GM19395 (cell line): ENCODE results near the gene PTGDS.

Experiments
- ATAC-seq: cut with Tn5 transposase; IDR thresholded peaks from one replicate; pipeline ENCODE4 v1.9.1; 2021; ENCODE audit warnings: mild to moderate bottlenecking, moderate library complexity; ENCODE audit not compliant: unreplicated experiment

Gene PTGDS

DNA sequence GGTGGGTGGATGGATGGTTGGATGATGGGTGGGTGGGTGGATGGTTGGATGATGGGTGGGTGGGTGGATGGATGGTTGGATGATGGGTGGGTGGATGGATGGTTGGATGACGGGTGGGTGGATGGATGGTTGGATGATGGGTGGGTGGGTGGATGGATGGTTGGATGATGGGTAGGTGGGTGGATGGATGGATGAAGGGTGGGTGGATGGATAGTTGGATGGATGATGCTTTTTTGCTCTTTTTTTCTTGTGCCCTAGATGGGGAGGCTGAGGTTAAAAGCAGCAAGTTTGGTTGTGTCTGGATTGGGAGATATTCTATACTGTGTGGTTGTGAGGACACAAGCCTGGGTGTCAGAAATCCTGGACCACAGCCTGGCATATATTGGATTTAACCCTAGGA is 19.8 kb upstream of the PTGDS start:
- ATAC-seq: no peak

DNA sequence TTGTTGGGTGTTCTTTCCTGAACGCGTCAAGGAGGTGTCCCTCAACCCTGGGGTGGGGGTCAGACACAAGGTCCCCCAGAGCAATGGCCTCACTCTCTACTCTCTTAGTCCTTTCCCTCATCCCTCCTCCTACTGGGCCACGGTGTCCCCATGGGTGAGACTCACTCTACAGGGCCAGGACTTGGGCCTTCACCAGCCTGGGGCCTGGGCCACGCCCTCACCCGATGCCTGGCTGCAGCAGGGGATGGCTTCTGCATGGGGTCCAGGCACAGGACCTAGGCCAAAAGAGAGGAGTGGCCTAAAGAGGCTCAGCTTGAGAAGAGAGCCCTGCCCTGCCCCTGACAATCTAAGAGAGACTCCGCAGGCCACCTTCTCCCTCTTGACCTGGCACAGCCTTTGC is 19.4 kb upstream of the PTGDS start:
- no peak for ATAC-seq

DNA sequence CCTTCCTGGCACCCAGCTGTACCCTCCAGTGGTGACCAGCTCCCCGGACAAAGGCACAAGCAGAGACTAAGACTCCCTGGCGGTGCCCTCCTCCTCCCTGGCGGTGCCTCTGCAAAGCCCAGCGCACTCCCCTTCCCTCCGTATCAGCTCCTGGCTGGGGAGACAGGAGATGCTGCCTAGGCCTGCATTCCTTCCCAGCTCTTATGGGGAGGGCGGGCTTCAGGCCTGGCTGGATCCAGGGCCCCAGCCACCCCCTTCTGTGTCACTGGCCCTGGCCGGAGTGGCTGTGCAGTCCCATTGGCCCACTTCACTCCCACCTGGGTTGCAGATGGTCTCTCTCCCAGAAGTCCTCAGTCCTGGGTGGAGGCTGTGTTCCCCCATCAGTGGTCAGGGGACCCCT is 18.8 kb upstream of the PTGDS start:
- no peak for ATAC-seq

DNA sequence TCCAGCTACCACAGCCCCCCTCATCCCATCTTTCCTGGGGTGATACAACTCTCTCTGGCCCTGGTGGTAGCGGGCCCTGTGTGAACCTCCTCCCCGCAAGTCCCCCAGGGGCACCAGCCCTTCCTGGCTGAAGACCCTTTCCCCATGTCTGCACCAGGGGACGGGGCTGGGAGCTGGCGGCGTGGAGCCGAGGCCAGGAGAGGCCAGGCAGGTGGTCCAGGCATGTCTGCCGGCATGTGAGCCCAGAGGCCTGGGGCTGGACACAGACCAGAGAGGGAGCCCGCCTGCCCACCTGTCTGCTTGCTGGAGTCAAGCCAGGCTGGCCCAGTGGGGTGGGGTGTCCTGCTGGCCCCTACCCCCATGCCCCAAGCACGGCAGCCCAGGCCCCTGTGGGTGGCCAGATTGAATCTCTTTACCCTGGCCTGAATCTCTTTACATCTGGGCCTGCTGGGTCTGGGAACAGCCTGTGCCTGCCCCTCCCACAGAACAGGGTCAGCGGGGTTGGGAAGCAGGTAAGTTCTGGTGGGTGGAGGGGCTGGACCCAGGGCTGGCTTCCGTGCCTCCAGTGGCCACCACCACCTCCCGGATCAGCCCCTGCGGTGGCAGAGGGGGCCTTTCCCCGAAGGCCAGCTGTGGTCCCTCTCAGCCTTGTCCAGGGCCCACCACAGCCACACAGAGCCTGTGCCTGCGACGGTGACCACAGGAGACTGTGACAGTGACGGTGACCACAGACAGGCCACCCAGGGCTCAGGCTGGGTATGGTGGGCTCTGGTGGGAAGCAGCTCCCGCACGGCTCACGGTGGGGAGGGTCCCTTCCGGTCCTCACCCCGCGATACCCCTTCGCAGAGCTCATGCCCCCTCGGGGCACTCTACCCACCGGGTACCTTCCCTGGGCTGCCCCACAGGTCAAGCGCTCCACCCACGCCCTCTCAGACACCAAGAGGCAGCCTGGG is 18.1 kb upstream of the PTGDS start:
- no peak for ATAC-seq

DNA sequence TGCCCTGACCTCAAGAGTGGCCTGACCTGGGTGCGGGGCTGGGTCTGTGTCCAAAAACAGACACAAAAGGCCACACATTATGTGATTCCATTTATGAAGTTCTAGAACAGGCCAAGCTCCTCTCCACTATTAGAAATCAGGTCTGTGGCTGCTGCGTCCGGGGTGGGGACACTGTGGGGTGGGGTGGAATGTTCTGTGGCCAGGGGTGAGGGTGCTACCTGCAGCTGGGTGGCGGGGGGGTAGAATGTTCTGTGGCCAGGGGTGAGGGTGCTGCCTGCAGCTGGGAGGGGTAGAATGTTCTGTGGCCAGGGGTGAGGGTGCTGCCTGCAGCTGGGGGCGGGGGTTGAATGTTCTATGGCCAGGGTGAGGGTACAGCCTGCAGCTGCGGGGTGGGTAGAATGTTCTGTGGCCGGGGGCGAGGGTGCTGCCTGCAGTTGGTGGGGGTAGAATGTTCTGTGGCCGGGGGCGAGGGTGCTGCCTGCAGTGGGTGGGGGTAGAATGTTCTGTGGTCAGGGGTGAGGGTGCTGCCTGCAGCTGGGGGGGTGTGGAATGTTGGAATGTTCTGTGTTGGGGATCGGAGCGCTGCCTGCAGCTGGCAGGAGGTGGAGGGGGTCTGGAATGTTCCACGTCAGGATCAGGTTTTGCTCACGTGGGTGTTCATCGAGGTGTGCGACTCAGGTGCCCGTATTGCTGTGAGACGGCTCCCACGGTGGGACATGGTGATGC is 16.9 kb upstream of the PTGDS start:
- no peak for ATAC-seq

DNA sequence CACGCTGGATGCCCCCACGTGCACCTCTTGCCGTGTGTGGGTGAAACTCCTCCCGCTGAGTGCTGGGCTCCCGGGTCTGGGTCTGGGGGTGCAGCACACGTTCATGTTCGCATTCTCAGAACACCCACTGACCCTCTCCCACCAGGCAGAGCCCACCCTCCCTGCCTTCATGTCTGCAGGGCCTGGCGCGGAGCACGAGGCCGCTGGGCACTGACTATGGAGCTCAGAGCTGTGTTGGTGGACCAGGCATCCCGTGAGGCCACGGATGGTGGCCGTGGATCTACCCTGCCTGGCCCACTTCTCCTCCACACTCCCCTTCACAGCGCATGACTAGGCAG is 16.4 kb upstream of the PTGDS start:
- no peak for ATAC-seq

DNA sequence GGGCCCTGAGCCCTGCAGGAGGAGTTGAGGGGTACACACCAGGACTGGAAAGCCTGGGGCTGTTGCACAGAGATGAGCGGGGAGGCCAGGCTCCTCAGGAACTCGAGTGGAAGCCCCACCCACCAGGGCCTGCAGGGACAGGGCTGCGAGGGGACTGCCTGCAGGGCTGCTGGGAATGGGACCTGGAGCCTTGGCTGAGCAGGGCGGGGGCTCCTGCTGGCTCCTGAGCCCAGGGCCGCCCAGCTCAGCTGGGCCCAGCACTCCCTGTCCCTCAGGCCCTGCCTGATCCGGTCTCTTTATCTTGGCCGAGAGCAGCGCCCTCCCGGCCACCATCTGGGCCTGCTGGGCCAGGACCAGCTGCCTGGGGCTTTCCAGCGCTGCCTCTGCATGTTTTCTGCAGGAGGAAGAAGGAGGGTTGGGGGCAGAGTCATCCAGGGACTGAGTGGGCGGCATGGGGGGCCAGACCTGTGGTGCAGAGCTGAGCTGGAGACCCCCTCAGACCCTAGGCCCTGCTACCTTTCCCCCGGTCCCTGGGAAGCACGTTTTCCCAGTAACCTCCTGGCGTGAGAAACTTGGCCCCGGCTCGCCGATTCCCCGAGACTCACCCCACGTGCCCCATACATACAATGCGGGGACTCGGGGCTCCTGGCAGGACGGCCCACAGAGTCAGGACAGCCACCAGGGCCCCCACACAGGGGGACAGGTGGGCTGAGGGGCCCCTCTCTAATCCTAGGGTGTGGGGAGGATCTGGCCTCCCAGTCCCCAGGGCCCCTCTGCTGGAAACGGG is 15.8 kb upstream of the PTGDS start:
- ATAC-seq: no peak

DNA sequence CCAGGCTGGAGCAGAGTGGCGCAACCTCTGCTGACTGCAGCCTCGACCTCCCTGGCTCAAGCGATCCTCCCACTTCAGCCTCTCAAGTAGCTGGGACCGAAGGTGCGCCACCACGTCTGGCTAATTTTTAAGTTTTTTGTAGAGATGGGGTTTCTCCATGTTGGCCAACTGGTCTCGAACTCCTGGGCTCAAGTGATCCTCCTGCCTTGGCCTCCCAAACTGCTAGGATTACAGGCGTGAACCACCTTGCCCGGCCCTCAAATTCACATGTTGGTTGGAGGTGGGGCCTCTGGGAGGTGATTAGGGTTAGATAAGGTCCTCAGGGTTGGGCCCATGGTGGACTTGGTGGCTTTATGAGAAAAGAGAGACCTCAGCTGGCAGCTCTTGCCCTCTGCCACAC is 15.1 kb upstream of the PTGDS start:
- ATAC-seq: no peak

DNA sequence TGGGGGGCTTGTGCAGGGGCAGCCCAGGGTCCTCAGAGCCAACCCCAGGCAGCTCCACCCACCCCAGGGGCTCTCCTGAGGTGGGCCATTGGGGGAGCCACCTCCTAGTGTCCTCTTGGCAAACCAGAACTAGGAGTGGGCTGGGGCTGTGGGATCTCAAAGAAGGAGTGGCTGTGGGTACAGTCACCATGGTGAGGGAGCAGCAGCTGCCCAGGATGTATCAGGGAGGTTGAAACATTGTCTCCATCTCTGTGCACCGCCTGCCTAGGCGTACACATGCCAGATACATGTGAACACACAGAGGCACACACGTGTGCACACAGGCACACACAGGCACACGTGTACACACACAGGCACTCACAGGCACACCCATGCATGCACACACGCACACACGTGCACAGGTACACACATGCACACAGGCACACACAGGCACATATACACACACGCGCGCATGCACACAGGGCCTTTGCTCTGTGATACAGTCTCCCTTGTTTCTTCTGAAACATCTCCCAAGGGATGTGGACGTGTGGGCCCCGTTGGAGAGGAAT is 14.5 kb upstream of the PTGDS start:
- ATAC-seq: no peak

DNA sequence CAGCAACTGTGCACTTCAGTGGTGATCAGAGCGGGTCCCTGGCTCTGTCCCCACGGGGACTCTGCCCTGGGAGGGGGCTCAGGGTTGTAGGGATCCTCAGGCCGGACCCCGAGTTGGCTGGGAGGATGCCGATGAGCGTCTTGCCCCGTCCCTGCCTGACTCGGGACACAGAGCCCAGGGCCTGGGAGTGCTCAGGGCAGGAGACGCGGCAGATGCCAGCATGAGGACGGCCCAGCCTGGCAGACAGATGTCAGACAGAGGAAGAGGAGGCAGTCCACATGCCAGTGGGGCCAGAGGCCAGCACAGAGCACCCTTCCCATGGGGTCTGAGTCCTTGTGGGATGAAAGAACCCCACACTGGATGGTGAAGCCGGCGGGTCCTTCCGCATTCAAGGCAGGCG is 14.0 kb upstream of the PTGDS start:
- ATAC-seq: no peak

DNA sequence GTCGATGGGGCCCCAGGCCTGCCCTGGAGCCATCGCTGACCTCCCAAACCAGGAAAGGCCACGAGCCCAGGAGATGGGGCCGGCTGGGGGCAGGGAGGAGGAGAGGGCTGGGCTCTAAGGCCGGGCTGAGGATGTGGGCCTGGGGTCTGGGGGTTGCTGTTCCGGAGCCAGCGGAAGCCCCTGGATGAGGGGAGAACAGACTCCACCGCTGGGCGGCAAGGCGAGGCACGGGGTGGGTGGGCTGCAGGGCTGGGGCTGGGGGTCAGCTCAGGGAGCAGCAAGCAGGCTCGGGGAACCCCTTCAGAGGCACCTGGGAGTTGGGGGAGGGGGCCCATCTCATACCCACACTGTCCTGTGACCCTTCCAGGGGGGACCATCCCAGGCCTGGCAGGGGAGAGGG is 13.6 kb upstream of the PTGDS start:
- no peak for ATAC-seq

DNA sequence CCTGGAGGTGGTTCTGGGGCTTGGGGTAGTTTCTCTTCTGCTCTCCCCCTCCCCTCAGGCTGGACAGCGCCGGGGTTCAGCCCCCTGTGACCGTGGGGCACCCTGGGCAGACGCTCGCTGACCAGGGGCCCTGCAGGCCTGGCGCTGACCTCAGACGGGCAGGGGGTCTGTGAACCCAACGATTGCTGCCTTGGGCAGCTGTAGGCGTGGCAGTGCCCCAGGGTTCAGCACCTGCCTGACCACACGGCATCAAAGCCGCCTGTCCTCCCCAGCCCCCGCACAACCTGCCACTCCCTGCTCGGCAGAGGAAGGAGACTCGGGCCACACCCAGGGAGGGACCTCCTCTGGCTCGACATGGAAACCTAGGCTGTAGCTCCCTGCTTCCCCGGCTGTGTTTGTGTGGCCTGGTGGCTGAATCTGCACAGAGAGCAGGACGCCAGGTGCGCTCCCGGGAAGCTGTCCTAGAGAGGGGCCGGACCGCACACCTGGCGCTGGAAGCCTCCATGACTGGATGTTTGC is 13.1 kb upstream of the PTGDS start:
- no peak for ATAC-seq

DNA sequence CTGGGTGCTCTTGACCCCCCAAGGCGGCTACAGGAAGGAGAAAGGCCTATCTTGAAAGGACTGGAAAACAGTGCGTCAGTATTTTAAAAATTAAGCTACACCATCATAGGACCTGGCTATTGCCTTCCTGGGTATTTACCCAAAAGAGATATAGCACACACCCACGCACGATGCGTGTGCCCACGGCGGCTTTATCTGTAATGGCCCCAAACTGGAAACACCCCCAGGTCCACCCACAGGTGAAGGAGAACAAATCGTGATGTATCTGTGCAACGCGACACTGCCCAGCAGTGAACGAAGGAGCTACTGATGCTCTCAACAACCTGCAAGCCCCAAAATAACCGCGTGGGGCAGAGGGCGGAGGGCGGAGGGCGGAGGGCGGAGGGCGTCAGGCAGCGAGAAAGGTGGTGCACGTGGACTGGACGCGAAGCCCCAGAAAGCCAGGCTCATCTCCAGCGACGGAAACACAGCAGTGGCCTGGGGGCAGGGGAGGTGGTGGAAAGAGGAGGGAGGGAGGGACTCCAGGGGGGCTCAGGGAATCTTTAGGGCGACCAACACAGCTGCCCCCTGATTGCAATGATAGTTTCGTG is 12.4 kb upstream of the PTGDS start:
- ATAC-seq: no peak

DNA sequence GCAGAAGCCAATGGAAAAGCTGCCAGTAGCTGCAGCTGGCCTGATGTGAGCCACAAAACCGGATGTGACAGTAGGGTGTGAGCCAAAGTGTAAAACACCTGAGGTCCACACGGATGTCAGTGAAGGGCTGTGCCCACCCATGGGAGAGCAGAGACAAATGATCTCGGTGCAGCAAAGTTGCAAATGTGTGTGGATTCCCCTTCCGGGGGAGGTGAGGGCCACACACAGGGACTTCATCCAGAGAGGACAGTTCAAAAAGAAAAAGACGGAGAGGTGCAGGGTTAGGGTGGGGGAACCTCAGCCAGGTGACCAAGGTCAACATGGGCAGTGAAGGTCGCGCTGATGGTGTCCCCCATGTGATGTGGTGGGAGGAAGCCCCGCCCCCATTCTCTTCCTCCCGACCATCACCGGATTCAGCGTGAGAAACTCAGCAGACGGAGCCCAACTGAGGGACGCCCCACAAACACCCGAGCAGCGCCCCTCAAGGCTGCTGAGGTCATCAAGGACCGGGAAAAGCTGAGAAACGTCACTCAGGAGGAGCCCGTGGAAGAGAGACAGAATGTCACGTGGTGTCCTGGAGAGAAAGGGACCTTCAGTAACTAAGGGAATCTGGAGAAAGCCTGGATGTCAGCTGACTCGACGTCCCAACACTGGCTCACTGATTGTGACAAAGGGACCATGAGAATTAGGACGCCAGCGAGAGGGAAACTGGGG is 11.4 kb upstream of the PTGDS start:
- ATAC-seq: no peak

DNA sequence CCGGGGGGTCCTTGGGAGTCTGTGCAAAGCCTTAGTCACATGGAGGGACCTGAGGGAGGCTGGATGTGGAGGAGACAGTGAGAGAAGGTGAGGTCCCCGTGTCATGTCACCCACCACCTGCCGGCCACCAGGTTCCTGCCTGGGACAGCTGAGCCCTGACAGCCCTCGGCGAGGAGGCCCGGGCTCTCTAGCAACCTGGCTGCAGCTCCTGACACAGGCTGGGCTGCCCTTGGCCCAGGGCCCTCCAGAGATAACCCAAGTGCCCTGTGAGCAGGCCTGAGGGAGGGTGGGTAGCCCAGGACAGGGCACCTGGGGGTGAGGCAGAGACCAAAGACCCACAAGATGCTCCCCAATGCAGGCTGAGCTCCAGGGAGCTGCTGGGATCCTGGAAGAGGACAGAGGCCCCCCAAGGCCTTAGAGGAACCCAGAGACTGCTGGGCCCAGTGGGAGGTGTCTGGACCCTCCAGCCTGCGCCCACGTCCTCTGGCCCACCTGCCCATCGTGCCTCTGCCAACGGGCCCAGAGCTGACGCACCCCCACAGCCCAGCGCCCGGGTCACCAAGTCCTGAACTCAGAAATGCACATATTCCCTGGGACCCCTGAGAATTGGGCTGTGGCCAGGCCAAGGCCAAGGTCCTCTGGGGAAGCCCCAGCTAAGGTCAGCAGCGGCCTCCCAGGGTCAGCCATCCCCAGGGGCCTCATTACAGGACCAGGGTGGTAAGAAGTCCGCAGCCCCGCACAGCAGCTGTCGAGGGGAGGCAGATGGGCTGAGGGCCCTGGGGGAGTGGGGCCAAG is 8.8 kb upstream of the PTGDS start:
- ATAC-seq: no peak

DNA sequence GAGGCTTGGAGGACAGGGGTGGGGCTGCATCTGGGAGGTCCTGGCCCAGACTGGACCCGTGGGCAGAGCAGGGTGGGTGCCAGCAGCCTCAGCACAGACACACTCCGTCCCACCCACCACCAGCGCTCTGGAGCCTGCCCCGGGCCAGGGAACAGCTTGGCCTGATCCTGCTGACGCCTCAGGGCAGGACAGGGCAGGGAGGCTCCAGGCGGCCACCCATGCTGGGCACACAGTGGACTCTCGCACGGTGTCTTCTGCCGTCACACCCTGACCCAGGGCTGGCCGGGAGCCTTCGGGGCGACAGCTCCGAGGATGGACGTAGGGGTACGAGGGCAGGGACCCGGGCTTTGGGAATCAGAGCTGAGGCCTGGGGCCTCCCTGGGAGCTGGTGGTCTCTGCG is 8.2 kb upstream of the PTGDS start:
- ATAC-seq: no peak

DNA sequence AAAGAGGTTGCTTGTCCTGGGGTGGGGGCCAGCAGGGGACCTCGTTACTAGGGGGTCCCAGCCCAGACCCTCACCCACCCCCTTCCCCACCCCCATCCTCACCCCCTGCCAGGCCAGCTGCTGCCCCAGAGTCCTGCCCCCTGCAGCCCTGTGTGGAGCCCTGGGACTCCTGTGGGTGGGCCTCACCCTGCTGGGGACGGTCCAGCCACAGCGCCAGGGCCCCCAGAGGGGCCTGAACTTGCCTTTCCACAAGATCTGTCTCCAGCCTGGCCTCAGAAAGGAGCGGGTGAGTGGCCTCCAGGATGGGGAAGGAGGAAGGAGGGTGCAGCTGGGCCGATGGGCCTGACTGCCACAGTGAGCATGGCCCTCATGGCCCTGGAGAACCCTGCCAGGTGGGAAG is 7.5 kb upstream of the PTGDS start:
- ATAC-seq: no peak

DNA sequence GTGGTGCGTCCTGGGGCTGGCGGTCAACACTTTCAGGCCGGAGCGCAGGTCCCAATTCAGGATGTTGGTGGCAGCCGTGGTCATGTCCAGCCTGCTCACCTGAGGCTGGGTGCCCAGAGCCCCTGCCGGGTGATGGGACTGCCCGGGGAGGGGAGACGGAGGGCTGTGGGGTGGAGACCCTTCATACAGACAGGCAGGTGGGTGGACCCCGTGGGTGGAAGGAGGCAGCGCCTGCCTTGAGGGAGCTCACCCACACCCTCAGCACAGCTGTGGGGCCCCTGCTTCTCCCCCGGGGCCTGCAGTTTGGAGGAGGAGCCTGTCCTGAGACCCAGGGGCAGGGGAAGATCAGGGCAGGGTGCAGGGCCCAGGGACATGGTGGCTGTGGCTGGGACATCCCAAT is 6.9 kb upstream of the PTGDS start:
- ATAC-seq: no peak

DNA sequence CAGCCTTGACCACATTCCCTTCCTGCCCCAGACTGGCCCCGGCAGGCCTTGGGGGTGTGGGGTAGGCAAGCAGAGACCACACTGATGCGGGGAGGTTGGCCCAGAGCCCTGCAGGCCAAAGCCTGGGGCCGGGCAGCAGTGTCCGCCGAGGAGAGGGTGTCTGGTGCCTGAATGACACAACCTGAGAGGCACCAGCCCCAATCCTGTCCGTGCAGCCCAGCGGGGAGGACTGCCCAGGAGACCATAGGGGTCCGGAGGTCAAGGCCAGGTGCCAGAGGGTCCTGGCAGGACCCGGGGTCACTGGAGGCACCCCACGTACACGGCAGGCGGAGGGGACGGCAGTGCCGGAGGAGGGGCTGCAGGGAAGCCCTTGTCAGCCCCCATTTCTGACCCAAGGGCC is 5.6 kb upstream of the PTGDS start:
- ATAC-seq: no peak
